DND-41 (cell line): ENCODE data around the gene CCT8.

Experiments
- ATAC-seq: fragments of 200-7000 bp; cut with Tn5 transposase; 3 replicates; pipeline ENCODE4 v1.9.1; 2021; ENCODE audit warnings: low read depth; ENCODE audit not compliant: insufficient read depth
- DNase-seq: peaks from one replicate; pipeline ENCODE4 v3.0.0-alpha.2; 2020
- H2AFZ ChIP-seq: 2 replicates; pipeline ENCODE4 v1.6.0; 2012; ENCODE audit warnings: low read depth, low read length
- H3K27ac ChIP-seq: 2 replicates; pipeline ENCODE4 v1.5.1; 2012; ENCODE audit warnings: low read length, inconsistent platforms
- H3K27me3 ChIP-seq: fragments of 200-600 bp; sonication (generic); 2 replicates; pipeline ENCODE4 v1.6.0; 2012; ENCODE audit warnings: low read length, mild to moderate bottlenecking, inconsistent platforms; ENCODE audit not compliant: insufficient read depth, poor library complexity
- H3K36me3 ChIP-seq: 2 replicates; pipeline ENCODE4 v1.5.1; 2012; ENCODE audit warnings: low read length, inconsistent platforms; ENCODE audit not compliant: insufficient read depth
- H3K4me1 ChIP-seq: 2 replicates; pipeline ENCODE4 v1.5.1; 2012; ENCODE audit warnings: mild to moderate bottlenecking, low read length; ENCODE audit not compliant: insufficient read depth
- H3K4me2 ChIP-seq: 2 replicates; pipeline ENCODE4 v1.6.0; 2012; ENCODE audit warnings: mild to moderate bottlenecking, moderate library complexity, low read length, inconsistent platforms; ENCODE audit not compliant: insufficient read depth
- H3K4me3 ChIP-seq, 2 experiments: fragments of 200-600 bp in 1 of 2; shearing (Covaris generic) in 1 of 2; 2 replicates each; pipeline ENCODE4 v1.5.1; 2012 to 2016; ENCODE audit warnings: inconsistent platforms in 2 of 2, low read length in 2 of 2, mild to moderate bottlenecking in 2 of 2, low read depth in 1 of 2, moderate library complexity in 1 of 2
- H3K79me2 ChIP-seq: 2 replicates; pipeline ENCODE4 v1.6.0; 2012; ENCODE audit warnings: low read length, inconsistent platforms; ENCODE audit not compliant: insufficient read depth
- H3K9ac ChIP-seq: 2 replicates; pipeline ENCODE4 v1.6.0; 2012; ENCODE audit warnings: low read depth, mild to moderate bottlenecking, inconsistent platforms, low read length, moderate library complexity
- H3K9me3 ChIP-seq: 2 replicates; pipeline ENCODE4 v1.5.1; 2012; ENCODE audit warnings: low read length, moderate library complexity, mild to moderate bottlenecking, inconsistent platforms; ENCODE audit not compliant: insufficient read depth, severe bottlenecking
- H4K20me1 ChIP-seq: 2 replicates; pipeline ENCODE4 v1.6.0; 2012; ENCODE audit warnings: low read length; ENCODE audit not compliant: insufficient read depth
- CTCF ChIP-seq: IDR thresholded peaks from 2 replicates; pipeline ENCODE4 v1.5.1; 2012; ENCODE audit warnings: borderline replicate concordance, low read length, moderate library complexity, mild to moderate bottlenecking; ENCODE audit not compliant: poor library complexity, severe bottlenecking; ENCODE audit errors: extremely low read depth
- EZH2 ChIP-seq: IDR thresholded peaks from 3 replicates; pipeline ENCODE4 v1.6.1; 2012; ENCODE audit warnings: borderline replicate concordance, low read depth, mild to moderate bottlenecking, moderate library complexity, low read length, inconsistent platforms; ENCODE audit not compliant: severe bottlenecking

The CCT8 gene

GRCh38 chr21:29053011-29053553 is 20.4 kb downstream of the CCT8 start:
- Histone ChIP-seq H3K27ac (no peak overlapping the region), H3K4me2 (no peak overlapping the region)

GRCh38 chr21:29052224-29052623 is 21.2 kb downstream of the CCT8 start:
- DNase-seq (no peak), ATAC-seq (no peak)
- no peak overlapping the region for H3K4me2 ChIP-seq
- H3K9me3 ChIP-seq: no peaks in the 10 kb centered on the region
- peaks cover 87% of the 10 kb centered on the region for H3K36me3 ChIP-seq
- H3K79me2 ChIP-seq: peaks cover 2% of the 10 kb centered on the region; the same call in 1 of the 2 replicates
- no peak overlapping the region for H3K27ac ChIP-seq
- H3K9ac ChIP-seq: no peak overlapping the region
- TF ChIP-seq CTCF (no peak), EZH2 (no peak)
- peaks cover 4% of the 10 kb centered on the region; the same call in 1 of the 2 replicates for H4K20me1 ChIP-seq
- no peak overlapping the region for H3K4me3 ChIP-seq
- H3K27me3 ChIP-seq: no peaks in the 10 kb centered on the region
- H2AFZ ChIP-seq: no peak overlapping the region
- H3K4me1 ChIP-seq: no peaks in the 10 kb centered on the region

More at GRCh38 chr21:29053011-29053553, 20.4 kb downstream of the CCT8 start:
- TF ChIP-seq EZH2 (no peak), CTCF (no peak)
- H3K9me3 ChIP-seq: no peaks in the 10 kb centered on the region
- H3K4me3 ChIP-seq: no peak overlapping the region
- H3K36me3 ChIP-seq: peaks cover 89% of the 10 kb centered on the region
- H4K20me1 ChIP-seq: peaks cover 7% of the 10 kb centered on the region; the same call in 1 of the 2 replicates
- H2AFZ ChIP-seq: no peak overlapping the region
- no peak overlapping the region for H3K9ac ChIP-seq
- no peaks in the 10 kb centered on the region for H3K27me3 ChIP-seq
- DNase-seq (no peak), ATAC-seq (peak; percentile 37)
- no peaks in the 10 kb centered on the region for H3K4me1 ChIP-seq
- H3K79me2 ChIP-seq: peaks cover 4% of the 10 kb centered on the region; the same call in 1 of the 2 replicates

- Histone ChIP-seq H3K36me3 (peaks cover 88% of the 10 kb centered on the region), H3K4me2 (no peak overlapping the region), H3K27ac (no peak overlapping the region), H3K9me3 (no peaks in the 10 kb centered on the region), H3K4me3 (no peak overlapping the region), H4K20me1 (no peaks in the 10 kb centered on the region; the same call in 1 of the 2 replicates), H2AFZ (no peak overlapping the region), H3K4me1 (no peaks in the 10 kb centered on the region), H3K27me3 (no peaks in the 10 kb centered on the region), H3K79me2 (peaks cover 30% of the 10 kb centered on the region), H3K9ac (no peak overlapping the region)
- no peak for TF ChIP-seq EZH2
- TF ChIP-seq CTCF: no peak
- no peak for DNase-seq
- ATAC-seq: no peak
Observed at GRCh38 chr21:29034678-29035077, 38.8 kb downstream of the CCT8 start.

GRCh38 chr21:29033871-29034270 is 39.6 kb downstream of the CCT8 start:
- Histone ChIP-seq H3K4me3 (no peak overlapping the region), H3K4me2 (no peak overlapping the region), H3K4me1 (no peaks in the 10 kb centered on the region), H3K36me3 (peaks cover 87% of the 10 kb centered on the region), H4K20me1 (no peaks in the 10 kb centered on the region; the same call in 1 of the 2 replicates), H3K9me3 (no peaks in the 10 kb centered on the region), H3K79me2 (peaks cover 35% of the 10 kb centered on the region), H2AFZ (no peak overlapping the region), H3K27me3 (no peaks in the 10 kb centered on the region), H3K27ac (no peak overlapping the region), H3K9ac (no peak overlapping the region)
- DNase-seq: no peak
- ATAC-seq: no peak
- no peak for TF ChIP-seq CTCF
- TF ChIP-seq EZH2: no peak
